ENCODE results near the gene CCDC186.

CCDC186 gene

DNA sequence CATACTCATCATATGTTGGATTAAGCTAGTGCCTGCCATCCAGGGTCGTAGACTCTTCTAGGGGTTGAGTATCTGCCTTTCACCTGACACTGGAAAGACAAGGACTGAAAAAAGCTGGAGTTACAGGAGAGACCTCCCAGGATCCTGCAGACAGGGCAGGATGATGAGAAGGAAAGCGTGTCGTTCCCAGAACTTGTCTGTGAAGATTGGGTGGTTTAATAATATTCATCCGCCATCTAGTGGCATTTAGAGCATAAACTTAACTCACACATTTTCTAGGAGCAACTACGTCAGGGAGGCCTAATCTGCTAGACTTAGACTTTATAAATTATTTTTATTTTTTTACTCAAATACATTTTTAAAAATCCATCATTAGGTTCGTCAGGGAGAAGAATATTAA is 70.7 kb downstream of the CCDC186 start:
- no peak for DNase-seq

DNA sequence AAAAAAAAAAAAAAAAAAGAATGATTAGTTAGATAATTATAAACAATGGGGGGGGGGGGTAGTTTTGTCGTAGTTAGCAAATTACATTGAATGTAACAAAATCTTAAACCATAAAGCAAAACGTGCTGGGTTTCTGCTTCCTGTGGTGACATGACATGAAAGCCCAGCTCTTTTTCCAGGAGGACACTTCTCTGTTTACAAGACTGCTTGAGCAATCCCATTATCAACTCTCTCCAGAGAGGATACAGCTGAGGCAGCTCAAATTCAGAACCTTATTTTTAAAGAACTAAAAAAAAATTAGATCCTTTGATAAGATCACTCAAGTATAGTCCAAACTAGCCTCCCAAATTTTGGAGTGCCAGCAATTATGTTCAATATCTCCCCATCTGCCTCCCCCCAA is 71.7 kb downstream of the CCDC186 start:
- no peak for DNase-seq

- DNase-seq = no peak
These were observed 72.9 kb downstream of the CCDC186 start for GRCh38 chr10:114100848-114101741.

DNA sequence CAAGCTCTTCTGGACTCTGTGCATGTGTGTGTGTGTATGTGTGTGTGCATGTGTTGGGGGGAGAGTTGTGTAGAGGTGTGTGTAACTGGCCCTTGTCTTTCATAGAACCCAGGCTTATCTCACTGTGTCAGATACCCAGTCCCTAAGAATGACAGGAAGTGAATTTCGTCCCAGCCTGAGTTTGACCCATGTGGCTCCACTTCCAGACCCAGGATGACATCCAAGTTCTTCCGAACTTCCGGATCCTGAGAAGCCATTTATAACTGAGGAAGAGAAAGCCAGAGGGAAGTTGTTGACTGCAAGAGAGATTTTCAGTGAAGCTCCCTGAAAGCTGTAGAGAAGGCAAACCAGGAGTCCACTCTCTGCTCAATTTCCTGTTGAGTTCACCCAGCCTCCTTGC is 77.1 kb downstream of the CCDC186 start:
- DNase-seq = no peak

DNA sequence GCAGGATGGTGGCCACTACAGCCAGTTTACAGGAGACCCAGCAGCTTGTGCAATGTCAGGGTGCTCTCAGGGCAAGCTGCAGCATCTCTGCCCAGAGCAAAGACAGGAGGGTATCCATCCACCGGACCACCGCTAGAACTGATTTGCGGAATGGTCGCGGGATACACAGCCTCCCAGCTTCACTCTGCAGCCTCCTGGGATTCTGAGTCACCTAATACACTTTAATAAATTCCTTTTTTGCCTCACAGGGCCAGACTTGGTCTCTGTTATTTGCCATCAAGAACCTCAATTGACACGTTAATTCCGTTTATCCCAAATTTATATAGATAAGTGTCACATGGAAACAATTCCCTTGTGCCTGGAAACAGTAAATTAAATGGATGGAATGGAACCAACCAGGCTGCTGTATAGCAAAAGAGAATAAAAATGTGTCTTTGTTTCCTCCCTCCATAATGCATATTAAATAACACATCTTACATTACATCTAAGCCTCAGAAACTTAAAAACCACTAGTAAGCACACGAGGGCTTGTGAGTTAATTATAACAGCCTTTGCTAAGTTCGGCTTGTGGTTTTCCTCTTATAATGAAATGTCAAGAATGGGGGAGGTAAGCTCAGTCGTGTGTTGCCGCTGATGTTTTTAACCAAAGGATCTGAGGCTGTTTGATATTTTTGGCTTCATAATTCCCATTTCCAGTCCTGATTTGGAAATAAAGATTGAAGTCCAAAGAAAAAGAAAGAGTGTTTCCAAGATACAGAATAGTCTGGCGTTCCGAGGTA is 78.3 kb downstream of the CCDC186 start:
- DNase-seq = no peak

- DNase-seq = no peak
These were observed 79.2 kb downstream of the CCDC186 start for GRCh38 chr10:114094795-114095194.

GRCh38 chr10:114087655-114088054 is 86.3 kb downstream of the CCDC186 start:
- no peak for DNase-seq

DNA sequence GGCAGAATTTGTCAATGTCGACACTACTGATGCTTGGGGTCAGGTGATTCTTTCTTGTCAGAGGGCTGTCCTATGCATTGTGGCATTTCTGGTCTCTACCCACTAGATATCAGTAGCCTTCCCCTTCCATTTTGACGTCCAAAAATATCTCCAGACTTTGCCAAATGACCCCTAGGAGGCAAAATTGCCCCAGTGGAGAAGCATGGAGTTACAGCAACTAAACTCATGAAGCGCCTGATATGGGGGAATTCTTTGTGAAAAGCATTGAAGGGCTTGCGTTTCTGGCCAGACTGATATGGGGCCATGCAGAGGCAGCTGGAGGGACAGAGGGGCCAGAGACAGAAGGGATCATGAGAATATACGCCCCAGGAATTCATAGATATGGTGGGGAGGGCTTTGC is 86.7 kb downstream of the CCDC186 start:
- DNase-seq = no peak

DNA sequence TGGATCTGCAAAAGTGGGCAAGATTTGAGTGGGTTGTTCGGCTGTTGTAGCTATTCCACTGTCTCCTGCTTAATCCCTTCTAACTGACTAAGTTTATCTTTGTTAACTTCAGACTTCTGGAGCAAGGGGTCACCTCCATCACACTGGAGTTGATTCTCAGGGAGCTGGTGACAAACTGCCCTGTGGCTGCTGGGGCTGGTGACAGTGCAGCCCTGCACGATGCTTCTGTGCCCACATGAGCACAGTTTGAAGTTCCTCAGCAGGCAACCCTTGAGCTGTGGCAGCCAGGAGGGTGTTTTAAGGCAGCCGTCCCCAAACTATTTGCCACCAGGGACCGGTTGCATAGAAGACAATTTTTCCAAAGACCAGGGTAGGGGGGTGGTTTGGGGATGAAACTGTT is 89.8 kb downstream of the CCDC186 start:
- no peak for DNase-seq

- DNase-seq = no peak
These were observed 91.0 kb downstream of the CCDC186 start for GRCh38 chr10:114083040-114083439.

- no peak for DNase-seq
These were observed 92.0 kb downstream of the CCDC186 start for GRCh38 chr10:114081911-114082583.

DNA sequence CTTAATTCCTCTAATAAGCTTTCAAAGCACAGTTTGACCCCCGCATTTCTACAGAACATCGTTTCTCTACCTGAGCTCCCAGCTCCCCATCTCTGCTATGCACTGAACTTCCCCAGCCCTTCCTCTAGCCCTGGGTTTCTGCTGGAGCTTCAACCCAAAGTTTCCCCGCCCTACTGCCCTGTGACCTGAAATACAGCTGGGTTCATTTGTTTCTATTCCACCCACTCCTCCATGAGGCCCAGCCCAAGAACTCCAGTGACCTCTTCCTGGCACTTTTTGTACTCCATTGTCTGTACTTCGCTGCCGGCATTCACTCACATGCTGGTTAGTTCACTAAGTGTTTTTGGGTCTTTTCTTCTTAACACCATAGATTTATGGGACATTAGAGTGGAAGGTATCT is 94.6 kb downstream of the CCDC186 start:
- DNase-seq = no peak

GRCh38 chr10:114078346-114078745 is 95.7 kb downstream of the CCDC186 start:
- DNase-seq = no peak

DNA sequence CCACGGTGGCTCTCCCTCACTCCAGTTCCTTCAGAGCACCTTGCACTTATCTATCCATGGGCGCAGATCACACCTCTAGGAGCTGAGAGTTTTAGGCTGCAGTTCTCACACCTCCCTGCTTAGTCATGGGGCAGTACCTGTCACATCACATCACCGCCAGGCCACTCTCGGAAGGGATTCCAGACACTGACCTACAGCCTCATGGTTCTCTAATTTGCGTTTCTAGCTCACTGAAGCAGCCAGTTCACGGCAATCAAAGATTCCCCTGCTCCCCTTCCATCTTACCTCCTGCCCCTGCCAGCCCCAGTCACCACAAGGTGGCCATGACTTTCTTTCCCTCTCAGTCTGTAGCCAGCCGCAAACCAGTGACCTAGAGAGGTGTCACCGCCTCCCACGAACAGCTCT is 96.2 kb downstream of the CCDC186 start:
- DNase-seq = no peak

GRCh38 chr10:114077347-114077746 is 96.7 kb downstream of the CCDC186 start:
- no peak for DNase-seq

GRCh38 chr10:114075093-114075492 is 98.9 kb downstream of the CCDC186 start:
- DNase-seq = no peak

DNA sequence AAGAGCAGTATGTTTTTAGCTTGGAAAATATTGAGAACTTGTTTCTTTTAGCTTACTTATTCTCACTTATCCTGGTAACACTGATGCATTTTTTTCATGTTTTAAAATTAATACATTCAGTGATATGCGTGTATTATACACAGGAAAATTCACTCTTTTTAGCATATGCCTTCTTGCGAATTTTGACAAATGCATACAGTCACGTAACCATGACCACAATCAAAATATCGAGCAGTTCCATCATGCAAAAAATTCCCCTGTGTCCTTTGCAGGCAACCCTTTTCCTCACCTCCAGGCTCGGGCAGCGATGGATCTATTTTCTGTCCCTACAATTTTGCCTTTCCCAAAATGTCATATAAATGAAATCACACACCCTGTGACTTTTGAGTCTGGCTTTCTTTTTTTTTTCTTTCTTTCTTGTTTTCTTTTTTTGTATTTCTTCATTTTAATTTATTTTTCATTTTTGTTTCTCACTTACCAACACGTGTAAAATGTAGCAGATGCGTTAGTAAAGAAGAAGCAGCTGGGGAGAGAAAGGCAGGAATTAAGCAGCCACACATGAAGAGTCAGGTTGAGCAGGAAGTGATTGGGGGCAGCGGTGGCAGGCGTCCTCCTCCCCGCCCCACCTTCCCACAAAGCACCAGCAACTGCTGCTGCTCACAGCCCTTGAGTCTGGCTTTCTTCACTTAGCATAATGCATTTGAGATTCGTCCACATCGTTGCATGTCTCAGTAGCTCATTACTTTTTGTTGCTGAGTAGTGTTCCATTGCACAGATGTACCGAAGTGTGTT is 100.4 kb downstream of the CCDC186 start:
- no peak for DNase-seq

DNA sequence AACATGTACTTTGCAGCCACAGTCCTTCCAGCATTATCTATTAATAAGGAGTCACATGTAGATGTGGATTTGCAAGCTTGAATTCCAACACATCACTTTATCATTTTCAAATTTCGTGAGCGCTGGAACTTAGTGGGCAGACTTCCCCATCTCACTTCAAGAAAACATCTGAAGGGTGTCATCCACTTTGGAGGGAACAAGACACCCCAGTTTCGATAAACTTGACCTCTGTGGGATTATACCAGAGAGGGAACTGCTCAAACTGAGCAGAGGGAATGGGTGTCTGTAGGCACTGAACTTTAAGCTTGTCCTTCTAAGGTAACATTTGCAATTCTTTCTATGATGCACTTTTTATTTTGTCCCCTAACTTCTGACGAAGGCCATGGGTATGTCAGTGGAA is 102.8 kb downstream of the CCDC186 start:
- DNase-seq = no peak
